Hepatocyte (in vitro differentiated cells): Measurements from ENCODE around the gene FCHO2. TPM values are rescaled to one million over a fixed set of nuclear protein-coding genes. Genes with fewer than 3 reads are reported as not detected.

Source experiments
- DNase-seq: peaks from one replicate; pipeline ENCODE4 v3.0.0-alpha.2; 2016; ENCODE audit warnings: low spot score
- H2AFZ ChIP-seq: fragments of 200-600 bp; sonication (generic); 2 replicates; pipeline ENCODE4 v1.6.0; 2016; ENCODE audit warnings: antibody characterized with exemption, mild to moderate bottlenecking
- H3K27ac ChIP-seq: fragments of 200-600 bp; sonication (generic); 2 replicates; pipeline ENCODE4 v1.5.1; 2016; ENCODE audit warnings: mild to moderate bottlenecking
- H3K27me3 ChIP-seq: fragments of 200-600 bp; sonication (generic); 2 replicates; pipeline ENCODE4 v1.6.1; 2016
- H3K36me3 ChIP-seq: fragments of 200-600 bp; sonication (generic); replicated peaks from 2 replicates; pipeline ENCODE4 v1.5.1; 2016; ENCODE audit warnings: low read depth; ENCODE audit not compliant: insufficient read depth
- H3K4me1 ChIP-seq: fragments of 200-600 bp; sonication (generic); 2 replicates; pipeline ENCODE4 v1.5.1; 2016; ENCODE audit warnings: mild to moderate bottlenecking, moderate library complexity; ENCODE audit not compliant: insufficient read depth
- H3K4me2 ChIP-seq: fragments of 200-600 bp; sonication (generic); 2 replicates; pipeline ENCODE4 v1.6.0; 2016
- H3K4me3 ChIP-seq: fragments of 200-600 bp; sonication (generic); 2 replicates; pipeline ENCODE4 v1.5.1; 2016; ENCODE audit warnings: mild to moderate bottlenecking
- H3K79me2 ChIP-seq: fragments of 200-600 bp; sonication (generic); 2 replicates; pipeline ENCODE4 v1.6.0; 2017; ENCODE audit warnings: mild to moderate bottlenecking
- H3K9me2 ChIP-seq: fragments of 200-600 bp; sonication (generic); replicated peaks from 2 replicates; pipeline ENCODE4 v1.6.0; 2017; ENCODE audit warnings: mild to moderate bottlenecking; ENCODE audit not compliant: insufficient read depth
- H3K9me3 ChIP-seq: fragments of 200-600 bp; sonication (generic); 2 replicates; pipeline ENCODE4 v1.5.1; 2016; ENCODE audit warnings: low read depth, mild to moderate bottlenecking
- H4K20me1 ChIP-seq: fragments of 200-600 bp; sonication (generic); 2 replicates; pipeline ENCODE4 v1.6.0; 2016; ENCODE audit warnings: mild to moderate bottlenecking; ENCODE audit not compliant: insufficient read depth, poor library complexity, severe bottlenecking
- EZH2 ChIP-seq: fragments of 200-600 bp; sonication (generic); IDR thresholded peaks from 2 replicates; pipeline ENCODE4 v1.6.1; 2016; ENCODE audit warnings: antibody characterized with exemption, mild to moderate bottlenecking, borderline replicate concordance
- EZH2phosphoT487 ChIP-seq: fragments of 200-600 bp; sonication (generic); IDR thresholded peaks from one replicate; pipeline ENCODE4 v1.6.1; 2018; ENCODE audit warnings: antibody characterized with exemption, mild to moderate bottlenecking, low read depth, moderate library complexity; ENCODE audit not compliant: unreplicated experiment, severe bottlenecking
- WGBS: methylation state at CpG from one replicate; pipeline ENCODE4 v1.1.6; 2016; ENCODE audit warnings: low lambda C conversion rate; ENCODE audit errors: missing lambda C conversion rate; 5-methylcytosine and 5-hydroxymethylcytosine counted together
- polyA plus RNA-seq: library from polyadenylated mRNA; unstranded; fragments of >200 nt; fragmentation: Nextera tagmentation; extraction: Ambion mirVana; gene quantifications from 2 replicates; pipeline ENCODE4 v1.2.1, GENCODE V29; 2016
- total RNA-seq: library from RNA; depleted of rRNA; stranded (reverse); fragments of >200 nt; gene quantifications from 2 replicates; pipeline ENCODE4 v1.2.3, GENCODE V29; 2014
- TF ChIP-seq, protein P1 (sequence below): fragments of 200-600 bp; sonication (generic); IDR thresholded peaks from 2 replicates; pipeline ENCODE4 v1.5.1; 2016; ENCODE audit warnings: antibody characterized with exemption, mild to moderate bottlenecking; ENCODE audit not compliant: poor library complexity

Gene FCHO2
- total and polyA plus RNA-seq, 2 experiments from 2014 or later: 6.3 to 17.1 TPM

DNA sequence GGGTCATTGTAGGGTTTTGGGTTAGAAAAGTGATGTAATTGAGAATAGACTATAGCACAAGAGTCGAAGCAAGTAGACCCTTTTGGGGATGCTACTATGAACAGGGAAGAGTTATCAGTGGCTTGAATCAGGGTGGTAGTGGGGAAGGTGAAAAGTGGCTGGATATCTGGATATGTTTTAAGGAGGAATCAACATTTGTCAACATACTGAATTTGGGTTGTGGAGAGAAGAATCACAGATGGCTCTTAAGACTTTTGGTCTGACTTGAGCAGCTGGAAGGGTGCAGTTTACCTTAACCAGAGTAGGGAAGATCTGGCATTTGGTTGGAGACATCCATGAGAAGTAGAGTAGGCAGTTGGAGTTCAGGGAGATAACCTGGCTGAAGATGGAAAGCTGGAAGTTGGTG, 38.5 kb upstream of the FCHO2 start:
- H3K27ac ChIP-seq: no peak overlapping the region
- H3K36me3 ChIP-seq: no peaks in the 10 kb centered on the region
- H3K27me3 ChIP-seq: no peaks in the 10 kb centered on the region
- TF ChIP-seq EZH2phosphoT487 (no peak), EZH2 (no peak)
- TF ChIP-seq, protein P1, sequence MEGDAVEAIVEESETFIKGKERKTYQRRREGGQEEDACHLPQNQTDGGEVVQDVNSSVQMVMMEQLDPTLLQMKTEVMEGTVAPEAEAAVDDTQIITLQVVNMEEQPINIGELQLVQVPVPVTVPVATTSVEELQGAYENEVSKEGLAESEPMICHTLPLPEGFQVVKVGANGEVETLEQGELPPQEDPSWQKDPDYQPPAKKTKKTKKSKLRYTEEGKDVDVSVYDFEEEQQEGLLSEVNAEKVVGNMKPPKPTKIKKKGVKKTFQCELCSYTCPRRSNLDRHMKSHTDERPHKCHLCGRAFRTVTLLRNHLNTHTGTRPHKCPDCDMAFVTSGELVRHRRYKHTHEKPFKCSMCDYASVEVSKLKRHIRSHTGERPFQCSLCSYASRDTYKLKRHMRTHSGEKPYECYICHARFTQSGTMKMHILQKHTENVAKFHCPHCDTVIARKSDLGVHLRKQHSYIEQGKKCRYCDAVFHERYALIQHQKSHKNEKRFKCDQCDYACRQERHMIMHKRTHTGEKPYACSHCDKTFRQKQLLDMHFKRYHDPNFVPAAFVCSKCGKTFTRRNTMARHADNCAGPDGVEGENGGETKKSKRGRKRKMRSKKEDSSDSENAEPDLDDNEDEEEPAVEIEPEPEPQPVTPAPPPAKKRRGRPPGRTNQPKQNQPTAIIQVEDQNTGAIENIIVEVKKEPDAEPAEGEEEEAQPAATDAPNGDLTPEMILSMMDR: no peak
- no peaks in the 10 kb centered on the region for H3K9me2 ChIP-seq
- no peak overlapping the region for H2AFZ ChIP-seq
- no peak overlapping the region for H3K4me3 ChIP-seq
- no peaks in the 10 kb centered on the region for H3K79me2 ChIP-seq
- no peak overlapping the region for H3K4me2 ChIP-seq
- H3K9me3 ChIP-seq: no peaks in the 10 kb centered on the region
- WGBS: 96% methylated on average over 1 of the region's 1 CpG
- no peaks in the 10 kb centered on the region for H4K20me1 ChIP-seq
- no peaks in the 10 kb centered on the region for H3K4me1 ChIP-seq
- DNase-seq: no peak

DNA sequence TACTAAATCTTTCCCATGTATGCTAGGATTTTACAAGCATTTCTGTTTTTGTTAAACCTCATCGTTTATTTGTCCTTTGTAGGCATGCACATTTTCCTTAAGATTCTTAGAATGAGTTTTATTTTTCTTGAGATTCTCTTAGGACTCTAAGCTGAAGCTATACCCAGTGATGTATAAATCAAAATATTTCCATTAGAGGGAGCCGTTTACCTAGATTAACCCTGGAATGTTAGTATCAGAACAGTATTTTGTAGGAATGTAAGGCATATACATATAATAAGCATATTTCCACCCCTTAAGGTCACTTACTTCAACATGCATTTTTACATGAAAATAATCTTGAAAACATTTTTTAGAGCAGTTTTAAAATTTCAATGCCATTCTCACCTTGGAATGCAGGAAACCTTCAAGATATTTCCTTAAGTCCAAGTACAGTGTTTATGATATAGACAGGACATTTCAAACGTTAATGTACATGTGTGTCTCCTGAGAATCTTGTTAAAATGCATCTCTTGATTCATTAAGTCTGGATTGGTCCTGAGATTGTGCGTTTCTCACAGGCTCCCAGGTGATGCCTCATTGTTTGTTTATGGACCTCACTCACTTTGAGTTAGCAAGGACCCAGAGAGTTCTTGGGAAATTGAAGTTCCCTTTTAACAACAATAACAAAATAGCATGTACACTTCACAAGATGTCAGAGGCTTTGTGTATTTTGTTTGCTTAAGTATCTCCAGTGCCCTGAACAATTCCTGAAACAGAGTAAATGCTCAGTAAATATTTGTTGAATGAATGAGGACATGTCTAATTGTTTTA, 34.9 kb upstream of the FCHO2 start:
- Histone ChIP-seq H2AFZ (no peak overlapping the region), H3K36me3 (no peaks in the 10 kb centered on the region), H3K9me3 (no peaks in the 10 kb centered on the region), H3K4me1 (no peaks in the 10 kb centered on the region), H4K20me1 (no peaks in the 10 kb centered on the region), H3K27ac (no peak overlapping the region), H3K9me2 (no peaks in the 10 kb centered on the region), H3K79me2 (no peaks in the 10 kb centered on the region), H3K27me3 (no peaks in the 10 kb centered on the region), H3K4me3 (no peak overlapping the region), H3K4me2 (no peak overlapping the region)
- 24% methylated on average over 4 of the region's 4 CpGs for WGBS
- TF ChIP-seq, protein P1: peak; percentile 46
- TF ChIP-seq EZH2 (no peak), EZH2phosphoT487 (no peak)
- no peak for DNase-seq

DNA sequence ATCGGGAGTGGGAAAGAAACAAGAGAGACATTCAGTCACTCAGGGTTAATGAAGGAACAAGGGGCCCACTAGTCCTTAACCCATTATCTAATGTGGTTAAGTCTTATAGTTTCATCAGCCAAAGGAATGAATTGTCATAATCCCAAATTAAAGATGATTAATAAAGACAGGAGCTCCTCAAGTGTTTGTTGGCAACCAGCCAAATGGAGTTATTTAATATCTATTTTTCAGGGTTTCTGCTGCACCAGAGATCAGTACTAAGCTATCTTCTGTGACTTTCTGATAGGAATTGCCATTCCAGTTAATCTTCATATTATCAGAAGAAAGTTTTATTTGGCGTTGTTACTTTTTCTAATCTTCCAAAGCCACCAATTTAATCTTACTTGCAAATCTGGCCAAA, 34.0 kb upstream of the FCHO2 start:
- Histone ChIP-seq H3K36me3 (no peaks in the 10 kb centered on the region), H3K4me3 (no peak overlapping the region), H3K4me2 (no peak overlapping the region), H3K79me2 (no peaks in the 10 kb centered on the region), H2AFZ (no peak overlapping the region), H4K20me1 (no peaks in the 10 kb centered on the region), H3K27me3 (no peaks in the 10 kb centered on the region), H3K9me3 (no peaks in the 10 kb centered on the region), H3K4me1 (no peaks in the 10 kb centered on the region), H3K9me2 (no peaks in the 10 kb centered on the region), H3K27ac (no peak overlapping the region)
- DNase-seq: no peak
- TF ChIP-seq, protein P1: no peak
- TF ChIP-seq EZH2 (no peak), EZH2phosphoT487 (no peak)
- WGBS: 96% methylated on average over 2 of the region's 2 CpGs
